ENCODE data around the gene SMURF1. TPM values are rescaled to one million over a fixed set of nuclear protein-coding genes. Genes with fewer than 3 reads are reported as not detected.

SMURF1 gene
- total RNA-seq, 2 experiments from 2014 or later = 30.0 to 32.4 TPM

GRCh38 chr7:99036546-99037111, 107.3 kb downstream of the SMURF1 start:
- Histone ChIP-seq H3K4me3 (ENCODE audit: low read length) (no peak overlapping the region), H3K9me3 (ENCODE audit: control insufficient read depth in 1 of 2, insufficient read depth in 1 of 2, low read length in 2 of 2) (no peaks in the 10 kb centered on the region), H3K36me3 (ENCODE audit: insufficient read depth, low read length) (peaks cover 88% of the 10 kb centered on the region), H3K27ac (ENCODE audit: low read depth in 1 of 2, low read length in 2 of 2) (no peak overlapping the region), H3K27me3 (ENCODE audit: control insufficient read depth in 1 of 2, insufficient read depth in 2 of 2, low read length in 2 of 2) (no peaks in the 10 kb centered on the region), H3K4me1 (ENCODE audit: insufficient read depth, low read length) (peaks cover 3% of the 10 kb centered on the region)
- Mint-ChIP-seq H3K27me3 (no peaks in the 10 kb centered on the region), H3K4me3 (no peak overlapping the region), H3K27ac (no peak overlapping the region), H3K9me3 (no peaks in the 10 kb centered on the region), H3K36me3 (ENCODE audit: low read depth) (peaks cover 84% of the 10 kb centered on the region), H3K4me1 (ENCODE audit: low read depth) (peaks cover 7% of the 10 kb centered on the region)
- no peak for DNase-seq
- POLR2A ChIA-PET = no interaction called here
- intact Hi-C loops (cut with DNase I, micrococcal nuclease) = no loop called here
- no peak for TF ChIP-seq CTCF (IDR thresholded peaks at IDR 0.05)
- CTCF ChIA-PET = no interaction called here
- no peak for ATAC-seq (ENCODE audit: poor library complexity)

- no peak for DNase-seq
- Histone ChIP-seq H3K4me3 (ENCODE audit: low read length) (no peak overlapping the region), H3K36me3 (ENCODE audit: insufficient read depth, low read length) (peaks cover 88% of the 10 kb centered on the region), H3K27me3 (ENCODE audit: control insufficient read depth in 1 of 2, insufficient read depth in 2 of 2, low read length in 2 of 2) (no peaks in the 10 kb centered on the region), H3K9me3 (ENCODE audit: control insufficient read depth in 1 of 2, insufficient read depth in 1 of 2, low read length in 2 of 2) (no peaks in the 10 kb centered on the region), H3K4me1 (ENCODE audit: insufficient read depth, low read length) (peaks cover 3% of the 10 kb centered on the region), H3K27ac (ENCODE audit: low read depth in 1 of 2, low read length in 2 of 2) (no peak overlapping the region)
- peaks cover 87% of the 10 kb centered on the region for H3K36me3 Mint-ChIP-seq (ENCODE audit: low read depth)
- H3K27ac Mint-ChIP-seq = no peak overlapping the region
- POLR2A ChIA-PET = no interaction called here
- H3K27me3 Mint-ChIP-seq = no peaks in the 10 kb centered on the region
- TF ChIP-seq CTCF (IDR thresholded peaks at IDR 0.05) = no peak
- CTCF ChIA-PET = no interaction called here
- peaks cover 7% of the 10 kb centered on the region for H3K4me1 Mint-ChIP-seq (ENCODE audit: low read depth)
- no peak overlapping the region for H3K4me3 Mint-ChIP-seq
- H3K9me3 Mint-ChIP-seq = no peaks in the 10 kb centered on the region
- no peak for ATAC-seq (ENCODE audit: poor library complexity)
- intact Hi-C loops (cut with DNase I, micrococcal nuclease) = no loop called here
These were observed 108.0 kb downstream of the SMURF1 start for GRCh38 chr7:99035723-99036545.

- no peak overlapping the region for H3K27ac Mint-ChIP-seq
- no peaks in the 10 kb centered on the region for H3K9me3 ChIP-seq (ENCODE audit: control insufficient read depth in 1 of 2, insufficient read depth in 1 of 2, low read length in 2 of 2)
- H3K4me1 ChIP-seq (ENCODE audit: insufficient read depth, low read length) = no peaks in the 10 kb centered on the region
- H3K9me3 Mint-ChIP-seq = no peaks in the 10 kb centered on the region
- no peak overlapping the region for H3K27ac ChIP-seq (ENCODE audit: low read depth in 1 of 2, low read length in 2 of 2)
- peaks cover under 1% of the 10 kb centered on the region for H3K4me1 Mint-ChIP-seq (ENCODE audit: low read depth)
- no peaks in the 10 kb centered on the region for H3K27me3 ChIP-seq (ENCODE audit: control insufficient read depth in 1 of 2, insufficient read depth in 2 of 2, low read length in 2 of 2)
- ChIA-PET CTCF (no interaction called here), POLR2A (no interaction called here)
- no peak for DNase-seq
- H3K36me3 Mint-ChIP-seq (ENCODE audit: low read depth) = peaks cover 87% of the 10 kb centered on the region
- peaks cover 88% of the 10 kb centered on the region for H3K36me3 ChIP-seq (ENCODE audit: insufficient read depth, low read length)
- no peak overlapping the region for H3K4me3 Mint-ChIP-seq
- TF ChIP-seq CTCF (IDR thresholded peaks at IDR 0.05) = no peak
- H3K27me3 Mint-ChIP-seq = no peaks in the 10 kb centered on the region
- intact Hi-C loops (cut with DNase I, micrococcal nuclease) = no loop called here
- no peak for ATAC-seq (ENCODE audit: poor library complexity)
- no peak overlapping the region for H3K4me3 ChIP-seq (ENCODE audit: low read length)
These were observed 108.8 kb downstream of the SMURF1 start for GRCh38 chr7:99034932-99035722.

Measured in CD4-positive, alpha-beta T cell (primary cell).